ENCODE results near the gene SLC37A2. TPM values are rescaled to one million over a fixed set of nuclear protein-coding genes. Genes with fewer than 3 reads are reported as not detected.

SLC37A2 gene
- total and polyA plus RNA-seq, 2 of the 13 experiments (the other 11 are each of a cell fraction or from before 2014, with no cell fraction given) = 4.6 to 7.1 TPM

- DNase-seq (ENCODE audit: low spot score) (peak; percentile 73), FAIRE-seq (peak; percentile 91), ATAC-seq (peak; percentile 99)
- peak overlapping the region; percentile 84 for H3K4me2 ChIP-seq (ENCODE audit: low read depth, low read length)
- CTCF ChIA-PET (ENCODE audit: low intra/inter-chr PET ratio, low total read pairs) = interaction anchor here (1.1 to 1.3 kb wide), 3 partner anchors 13 to 162 kb away, joined by 3 to 9 read pairs (median 4); partner anchors contain the start of gene TMEM218
- H3K36me3 ChIP-seq (replicated peaks in 1 of 2; ENCODE audit: control insufficient read depth in 1 of 2, insufficient read depth in 2 of 2, low read length in 2 of 2) = no peaks in the 10 kb centered on the region
- H3K79me2 ChIP-seq (ENCODE audit: insufficient read depth, low read length) = no peaks in the 10 kb centered on the region
- 29% methylated on average over 10 of the region's 10 CpGs for WGBS (ENCODE audit: low lambda C conversion rate)
- H3K4me1 ChIP-seq (ENCODE audit: insufficient read depth, low read length) = peaks cover 16% of the 10 kb centered on the region
- in situ Hi-C loops (cut with HindIII; ENCODE audit: extremely low pct_ligation_motif_present, low pct_unique_long_range_greater_than_20kb) = no loop called here
- H3K27ac ChIP-seq (ENCODE audit: extremely low read length, insufficient read depth, low read length) = no peak overlapping the region
- peak overlapping the region; percentile 48 to 55 (median 53); a peak in 5 of 6 replicates for H3K4me3 ChIP-seq (replicated peaks in 1 of 3; ENCODE audit: insufficient read depth in 1 of 3, low read depth in 2 of 3, low read length in 3 of 3)
- H3K9me3 ChIP-seq (ENCODE audit: low read length) = no peaks in the 10 kb centered on the region
- 0 out of 2 replicates have a peak overlapping the region, but pooled peaks have one; percentile 41 for H3K9ac ChIP-seq (ENCODE audit: insufficient read depth, low read depth, low read length)
- no TSS peak for BruUV-seq (replicated peaks)
- POLR2A ChIA-PET = interaction anchor here (0.6 to 2.2 kb wide), 7 partner anchors 10 to 779 kb away, joined by 3 to 36 read pairs (median 9); partner anchors contain the start of genes CCDC15, PUS3 and TMEM218
- intact Hi-C loops (cut with micrococcal nuclease; ENCODE audit: unreplicated experiment) = loop anchor here (1.0 kb wide), 2 partner anchors 13 to 33 kb away; partner anchors contain the start of gene TMEM218
- H4K20me1 ChIP-seq (ENCODE audit: insufficient read depth, low read length) = no peaks in the 10 kb centered on the region
- peaks cover 2 to 19% of the 10 kb centered on the region in 2 experiments; a peak in 2 of 5 replicates for H3K27me3 ChIP-seq (ENCODE audit: control insufficient read depth in 1 of 2, insufficient read depth in 2 of 2, low read length in 2 of 2)
- peak overlapping the region; percentile 92 for H2AFZ ChIP-seq (ENCODE audit: low read length)
- TF ChIP-seq ARID5B (CRISPR knock-in tag; IDR thresholded peaks at IDR 0.05) = peak; percentile 45; the same call in 1 of the 2 replicates
- 0 out of 2 replicates have a peak, but pooled peaks have one; percentile 18 for TF ChIP-seq PHF8 (CRISPR knock-in tag; IDR thresholded peaks at IDR 0.05)
- TF ChIP-seq KLF16 (CRISPR knock-in tag; IDR thresholded peaks at IDR 0.05) = 0 out of 4 replicates have a peak, but pooled peaks of 1 of the 2 experiments have one; percentile 56
- TF ChIP-seq MATR3 (CRISPR knock-in tag; IDR thresholded peaks at IDR 0.05) = no peak
- no peak for TF ChIP-seq ZNF34 (CRISPR knock-in tag; IDR thresholded peaks at IDR 0.05; ENCODE audit: borderline replicate concordance)
- no peak for TF ChIP-seq DMTF1 (CRISPR knock-in tag; IDR thresholded peaks at IDR 0.05)
- TF ChIP-seq SIX4 (CRISPR knock-in tag; IDR thresholded peaks at IDR 0.05) = 0 out of 2 replicates have a peak, but pooled peaks have one; percentile 19
- peak; percentile 33; the same call in 1 of the 2 replicates for TF ChIP-seq TAF1 (CRISPR knock-in tag; IDR thresholded peaks at IDR 0.05)
- TF ChIP-seq SMC3 (IDR thresholded peaks at IDR 0.05; ENCODE audit: low read length) = peak; percentile 50; the same call in 1 of the 2 replicates
- no peak for TF ChIP-seq ERF (CRISPR knock-in tag; IDR thresholded peaks at IDR 0.05)
- TF ChIP-seq SMYD3 (CRISPR knock-in tag; IDR thresholded peaks at IDR 0.05) = no peak
- TF ChIP-seq DNMT1 (CRISPR knock-in tag; IDR thresholded peaks at IDR 0.05) = no peak
- peak; percentile 82 for TF ChIP-seq KAT8 (CRISPR knock-in tag; IDR thresholded peaks at IDR 0.05)
- no peak for TF ChIP-seq ZBTB3 (CRISPR knock-in tag; IDR thresholded peaks at IDR 0.05; ENCODE audit: borderline replicate concordance, low read depth)
- peak; percentile 50; the same call in 1 of the 2 replicates for TF ChIP-seq ZSCAN5A (CRISPR knock-in tag; IDR thresholded peaks at IDR 0.05; ENCODE audit: borderline replicate concordance)
- no peak for TF ChIP-seq JARID2 (CRISPR knock-in tag; IDR thresholded peaks at IDR 0.05; ENCODE audit: insufficient replicate concordance)
Observed at GRCh38 chr11:125123947-125124617, 61.0 kb downstream of the SLC37A2 start.
